ENCODE data around the gene CD84.

Gene CD84

GRCh38 chr1:160549665-160550006 lies 29.7 kb downstream of the CD84 start:
- peaks cover 40% of the 10 kb centered on the region for H3K36me3 Mint-ChIP-seq (ENCODE audit: low read depth)
- H3K27ac Mint-ChIP-seq = no peak overlapping the region
- H3K4me3 Mint-ChIP-seq = no peak overlapping the region
- peaks cover 19% of the 10 kb centered on the region for H3K4me1 Mint-ChIP-seq (ENCODE audit: low read depth)
- H3K27me3 Mint-ChIP-seq (ENCODE audit: low read depth) = no peaks in the 10 kb centered on the region
- H3K9me3 Mint-ChIP-seq = no peaks in the 10 kb centered on the region

GRCh38 chr1:160548960-160549664 lies 30.2 kb downstream of the CD84 start:
- Mint-ChIP-seq H3K27ac (peak overlapping the region; percentile 53), H3K36me3 (ENCODE audit: low read depth) (peaks cover 40% of the 10 kb centered on the region), H3K9me3 (no peaks in the 10 kb centered on the region), H3K4me1 (ENCODE audit: low read depth) (peaks cover 21% of the 10 kb centered on the region), H3K27me3 (ENCODE audit: low read depth) (no peaks in the 10 kb centered on the region), H3K4me3 (no peak overlapping the region)

- no peaks in the 10 kb centered on the region for H3K27me3 Mint-ChIP-seq (ENCODE audit: low read depth)
- H3K4me3 Mint-ChIP-seq = no peak overlapping the region
- peaks cover 19% of the 10 kb centered on the region for H3K4me1 Mint-ChIP-seq (ENCODE audit: low read depth)
- no peak overlapping the region for H3K27ac Mint-ChIP-seq
- peaks cover 34% of the 10 kb centered on the region for H3K36me3 Mint-ChIP-seq (ENCODE audit: low read depth)
- H3K9me3 Mint-ChIP-seq = no peaks in the 10 kb centered on the region
Observed at GRCh38 chr1:160548183-160548582, 31.1 kb downstream of the CD84 start.

- Mint-ChIP-seq H3K4me1 (ENCODE audit: low read depth) (peaks cover 15% of the 10 kb centered on the region), H3K4me3 (no peak overlapping the region), H3K27ac (no peak overlapping the region), H3K9me3 (no peaks in the 10 kb centered on the region), H3K36me3 (ENCODE audit: low read depth) (peaks cover 27% of the 10 kb centered on the region), H3K27me3 (ENCODE audit: low read depth) (no peaks in the 10 kb centered on the region)
Observed at GRCh38 chr1:160547422-160547821, 31.9 kb downstream of the CD84 start.

GRCh38 chr1:160546942-160547341 lies 32.4 kb downstream of the CD84 start:
- H3K27ac Mint-ChIP-seq = no peak overlapping the region
- peaks cover 19% of the 10 kb centered on the region for H3K4me1 Mint-ChIP-seq (ENCODE audit: low read depth)
- peaks cover 25% of the 10 kb centered on the region for H3K36me3 Mint-ChIP-seq (ENCODE audit: low read depth)
- no peaks in the 10 kb centered on the region for H3K9me3 Mint-ChIP-seq
- no peaks in the 10 kb centered on the region for H3K27me3 Mint-ChIP-seq (ENCODE audit: low read depth)
- H3K4me3 Mint-ChIP-seq = no peak overlapping the region

- Mint-ChIP-seq H3K4me1 (ENCODE audit: low read depth) (peaks cover 34% of the 10 kb centered on the region), H3K27me3 (ENCODE audit: low read depth) (no peaks in the 10 kb centered on the region), H3K36me3 (ENCODE audit: low read depth) (peaks cover 18% of the 10 kb centered on the region), H3K27ac (peak overlapping the region; percentile 74), H3K4me3 (no peak overlapping the region), H3K9me3 (no peaks in the 10 kb centered on the region)
Observed at GRCh38 chr1:160544647-160545046, 34.6 kb downstream of the CD84 start.

- peaks cover 15% of the 10 kb centered on the region for H3K36me3 Mint-ChIP-seq (ENCODE audit: low read depth)
- H3K4me3 Mint-ChIP-seq = no peak overlapping the region
- H3K27ac Mint-ChIP-seq = no peak overlapping the region
- no peaks in the 10 kb centered on the region for H3K9me3 Mint-ChIP-seq
- no peaks in the 10 kb centered on the region for H3K27me3 Mint-ChIP-seq (ENCODE audit: low read depth)
- H3K4me1 Mint-ChIP-seq (ENCODE audit: low read depth) = peaks cover 41% of the 10 kb centered on the region
Observed at GRCh38 chr1:160542303-160542945, 36.9 kb downstream of the CD84 start.

GRCh38 chr1:160541622-160542302 lies 37.5 kb downstream of the CD84 start:
- H3K9me3 Mint-ChIP-seq = peaks cover 6% of the 10 kb centered on the region
- H3K27me3 Mint-ChIP-seq (ENCODE audit: low read depth) = no peaks in the 10 kb centered on the region
- H3K36me3 Mint-ChIP-seq (ENCODE audit: low read depth) = peaks cover 10% of the 10 kb centered on the region
- H3K4me1 Mint-ChIP-seq (ENCODE audit: low read depth) = peaks cover 41% of the 10 kb centered on the region
- no peak overlapping the region for H3K4me3 Mint-ChIP-seq
- no peak overlapping the region for H3K27ac Mint-ChIP-seq

GRCh38 chr1:160540859-160541233 lies 38.5 kb downstream of the CD84 start:
- Mint-ChIP-seq H3K4me3 (peak overlapping the region; percentile 61), H3K36me3 (ENCODE audit: low read depth) (peaks cover 10% of the 10 kb centered on the region), H3K4me1 (ENCODE audit: low read depth) (peaks cover 38% of the 10 kb centered on the region), H3K9me3 (peaks cover 15% of the 10 kb centered on the region), H3K27me3 (ENCODE audit: low read depth) (no peaks in the 10 kb centered on the region), H3K27ac (peak overlapping the region; percentile 90)

- Mint-ChIP-seq H3K27me3 (ENCODE audit: low read depth) (no peaks in the 10 kb centered on the region), H3K4me1 (ENCODE audit: low read depth) (peaks cover 38% of the 10 kb centered on the region)
Observed at GRCh38 chr1:160539990-160540858, 39.1 kb downstream of the CD84 start.

GRCh38 chr1:160539684-160539989 lies 39.7 kb downstream of the CD84 start:
- peak overlapping the region; percentile 54 for H3K4me3 Mint-ChIP-seq
- H3K9me3 Mint-ChIP-seq = peaks cover 25% of the 10 kb centered on the region

More at GRCh38 chr1:160539990-160540858, 39.1 kb downstream of the CD84 start:
- H3K4me3 Mint-ChIP-seq = peak overlapping the region; percentile 61
- H3K27ac Mint-ChIP-seq = peak overlapping the region; percentile 90
- H3K9me3 Mint-ChIP-seq = peaks cover 19% of the 10 kb centered on the region
- H3K36me3 Mint-ChIP-seq (ENCODE audit: low read depth) = peaks cover 14% of the 10 kb centered on the region

GRCh38 chr1:160538985-160539651 lies 40.2 kb downstream of the CD84 start:
- Mint-ChIP-seq H3K27ac (peak overlapping the region; percentile 90), H3K4me1 (ENCODE audit: low read depth) (peaks cover 31% of the 10 kb centered on the region), H3K4me3 (peak overlapping the region; percentile 54), H3K36me3 (ENCODE audit: low read depth) (peaks cover 14% of the 10 kb centered on the region), H3K27me3 (ENCODE audit: low read depth) (no peaks in the 10 kb centered on the region), H3K9me3 (peaks cover 27% of the 10 kb centered on the region)

More at GRCh38 chr1:160539684-160539989, 39.7 kb downstream of the CD84 start:
- Mint-ChIP-seq H3K4me1 (ENCODE audit: low read depth) (peaks cover 33% of the 10 kb centered on the region), H3K27ac (peak overlapping the region; percentile 90), H3K27me3 (ENCODE audit: low read depth) (no peaks in the 10 kb centered on the region), H3K36me3 (ENCODE audit: low read depth) (peaks cover 14% of the 10 kb centered on the region)

GRCh38 chr1:160537714-160538665 lies 41.3 kb downstream of the CD84 start:
- H3K4me1 Mint-ChIP-seq (ENCODE audit: low read depth) = peaks cover 31% of the 10 kb centered on the region
- peaks cover 31% of the 10 kb centered on the region for H3K9me3 Mint-ChIP-seq
- no peak overlapping the region for H3K4me3 Mint-ChIP-seq
- peaks cover 16% of the 10 kb centered on the region for H3K36me3 Mint-ChIP-seq (ENCODE audit: low read depth)
- H3K27me3 Mint-ChIP-seq (ENCODE audit: low read depth) = no peaks in the 10 kb centered on the region
- no peak overlapping the region for H3K27ac Mint-ChIP-seq
